Esophagus muscularis mucosa (tissue), 4 donors: ENCODE measurements around the gene ARL16.

ENCODE experiments used
- EP300 ChIP-seq: sonication (generic); formaldehyde crosslinking; IDR thresholded peaks from one replicate; pipeline ENCODE4 v1.6.1; 2017; ENCODE audit warnings: antibody characterized with exemption
- POLR2A ChIP-seq: fragments of 450-650 bp; IDR thresholded peaks from one replicate; pipeline ENCODE4 v1.6.1; 2017; ENCODE audit warnings: antibody characterized with exemption, moderate library complexity, mild to moderate bottlenecking, low read depth
- TF ChIP-seq, protein P1 (sequence below), 3 experiments: fragments of 200-600 bp in 2 of 3; fragments of 450-650 bp in 1 of 3; sonication (generic) in 2 of 3; IDR thresholded peaks; one replicate each; pipeline ENCODE4 v1.5.1; 2017 to 2019; ENCODE audit warnings: antibody characterized with exemption in 3 of 3, mild to moderate bottlenecking in 2 of 3, moderate library complexity in 1 of 3

DNA sequence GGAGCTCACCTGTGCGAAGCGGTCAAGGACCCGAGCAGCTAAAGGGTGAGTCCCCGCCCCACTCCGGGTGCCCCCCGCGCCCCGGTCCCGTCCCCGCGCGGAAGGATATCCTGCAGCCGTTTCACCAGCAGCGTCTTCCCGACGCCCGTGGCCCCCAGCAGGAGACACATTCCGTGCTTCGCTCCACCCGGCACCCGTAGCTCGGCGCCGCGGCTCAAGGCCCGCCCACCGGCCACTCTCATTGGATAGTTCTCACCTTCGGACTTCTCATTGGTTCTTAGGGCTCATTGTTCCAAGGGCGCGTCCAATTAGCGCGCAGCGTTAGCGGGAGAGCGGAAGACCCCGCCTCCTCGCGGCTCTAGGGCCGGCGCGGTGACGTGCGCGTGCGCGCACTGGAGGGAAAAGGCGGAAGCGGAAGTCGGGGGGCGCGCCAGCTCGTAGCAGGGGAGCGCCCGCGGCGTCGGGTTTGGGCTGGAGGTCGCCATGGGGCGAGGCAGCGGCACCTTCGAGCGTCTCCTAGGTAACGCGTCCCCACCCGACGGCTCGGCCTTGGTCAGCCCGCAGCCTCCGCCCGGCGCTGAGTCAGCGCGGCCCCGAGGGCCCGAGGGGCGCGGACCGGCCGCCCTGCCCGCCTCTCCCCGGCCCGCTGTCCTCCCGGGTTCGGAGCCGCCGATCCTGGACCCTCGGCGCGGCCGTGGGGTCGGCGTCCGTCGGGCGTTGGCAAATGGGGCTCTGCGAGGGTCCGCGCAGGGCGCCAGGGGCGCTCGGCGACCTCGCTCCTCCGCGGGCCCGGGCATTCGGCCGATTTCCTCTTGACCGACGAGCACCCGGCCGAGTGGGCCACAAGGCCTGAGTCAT, at the start of gene ARL16, which contains the start of gene HGS:
- TF ChIP-seq, protein P1, sequence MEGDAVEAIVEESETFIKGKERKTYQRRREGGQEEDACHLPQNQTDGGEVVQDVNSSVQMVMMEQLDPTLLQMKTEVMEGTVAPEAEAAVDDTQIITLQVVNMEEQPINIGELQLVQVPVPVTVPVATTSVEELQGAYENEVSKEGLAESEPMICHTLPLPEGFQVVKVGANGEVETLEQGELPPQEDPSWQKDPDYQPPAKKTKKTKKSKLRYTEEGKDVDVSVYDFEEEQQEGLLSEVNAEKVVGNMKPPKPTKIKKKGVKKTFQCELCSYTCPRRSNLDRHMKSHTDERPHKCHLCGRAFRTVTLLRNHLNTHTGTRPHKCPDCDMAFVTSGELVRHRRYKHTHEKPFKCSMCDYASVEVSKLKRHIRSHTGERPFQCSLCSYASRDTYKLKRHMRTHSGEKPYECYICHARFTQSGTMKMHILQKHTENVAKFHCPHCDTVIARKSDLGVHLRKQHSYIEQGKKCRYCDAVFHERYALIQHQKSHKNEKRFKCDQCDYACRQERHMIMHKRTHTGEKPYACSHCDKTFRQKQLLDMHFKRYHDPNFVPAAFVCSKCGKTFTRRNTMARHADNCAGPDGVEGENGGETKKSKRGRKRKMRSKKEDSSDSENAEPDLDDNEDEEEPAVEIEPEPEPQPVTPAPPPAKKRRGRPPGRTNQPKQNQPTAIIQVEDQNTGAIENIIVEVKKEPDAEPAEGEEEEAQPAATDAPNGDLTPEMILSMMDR (IDR thresholded peaks at IDR 0.05): no peak
- TF ChIP-seq POLR2A (peak; percentile 50), EP300 (no peak)
